Iris pigment epithelial cell (primary cell): ENCODE data around the gene ZNF554.
"Not testable (repeated sequence)": the region's sequence is repeated elsewhere in the genome, so short reads cannot be mapped to it uniquely, and the experiment has no call there.

Source experiments
- DNase-seq: peaks from one replicate; pipeline ENCODE4 v3.0.0-alpha.2; 2011; ENCODE audit warnings: low read depth

ZNF554 gene

GRCh38 chr19:2790557-2791271 is 29.0 kb upstream of the ZNF554 start:
- DNase-seq, result no peak

GRCh38 chr19:2791440-2791839 is 28.2 kb upstream of the ZNF554 start:
- no peak for DNase-seq

DNA sequence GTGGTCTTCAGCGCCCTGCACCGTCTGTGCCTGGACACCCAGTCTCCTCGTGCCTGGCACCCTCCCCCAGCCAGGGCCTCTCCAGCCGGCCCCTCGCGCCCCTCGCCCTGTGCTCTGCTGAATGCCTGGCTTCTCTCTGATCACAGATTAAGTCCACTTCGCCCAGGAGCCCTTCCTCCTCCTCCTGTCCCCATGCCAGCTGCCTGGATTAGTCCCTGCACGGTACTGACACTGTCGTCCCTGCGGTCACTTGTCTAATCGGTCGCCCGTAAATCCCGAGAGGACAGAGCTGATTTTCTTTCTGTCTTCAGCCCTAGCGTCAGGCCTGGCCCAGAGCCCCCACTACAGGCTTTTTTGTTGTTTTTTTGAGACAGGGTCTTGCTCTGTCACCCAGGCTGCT is 27.8 kb upstream of the ZNF554 start:
- DNase-seq, result no peak

DNA sequence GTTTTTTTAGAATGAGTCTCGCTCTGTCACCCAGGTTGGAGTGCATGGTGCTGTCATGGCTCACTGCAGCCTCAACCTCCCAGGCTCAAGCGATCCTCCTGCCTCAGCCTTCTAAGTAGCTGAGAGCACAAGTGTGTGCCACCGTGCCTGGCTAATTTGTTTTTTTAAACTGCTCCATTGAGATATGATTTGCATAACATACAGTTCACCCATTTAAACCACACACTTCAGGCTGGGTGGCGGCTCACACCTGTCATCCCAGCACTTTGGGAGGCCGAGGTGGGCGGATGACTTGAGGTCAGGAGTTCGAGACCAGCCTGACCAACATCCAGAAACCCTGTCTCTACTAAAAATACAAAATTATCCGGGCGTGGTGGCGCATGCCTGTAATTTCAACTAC is 27.0 kb upstream of the ZNF554 start:
- not testable (repeated sequence) for DNase-seq

DNA sequence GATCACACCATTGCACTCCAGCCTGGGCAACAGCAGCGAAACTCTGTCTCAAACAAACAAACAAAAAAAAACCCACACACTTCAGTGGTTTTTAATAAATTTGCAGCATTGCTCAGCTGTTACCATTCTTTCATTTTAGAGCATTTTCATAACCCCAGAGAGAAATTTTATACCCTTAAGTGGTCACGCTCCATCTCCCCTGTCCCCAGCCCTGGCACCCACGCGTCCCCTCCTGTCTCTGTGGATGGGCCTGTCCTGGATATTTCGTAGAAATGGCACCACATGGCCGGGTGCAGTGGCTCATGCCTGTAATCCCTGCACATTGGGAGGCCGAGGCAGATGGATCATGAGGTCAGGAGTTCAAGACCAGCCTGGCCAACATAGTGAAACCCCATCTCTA is 26.5 kb upstream of the ZNF554 start:
- no peak for DNase-seq

DNA sequence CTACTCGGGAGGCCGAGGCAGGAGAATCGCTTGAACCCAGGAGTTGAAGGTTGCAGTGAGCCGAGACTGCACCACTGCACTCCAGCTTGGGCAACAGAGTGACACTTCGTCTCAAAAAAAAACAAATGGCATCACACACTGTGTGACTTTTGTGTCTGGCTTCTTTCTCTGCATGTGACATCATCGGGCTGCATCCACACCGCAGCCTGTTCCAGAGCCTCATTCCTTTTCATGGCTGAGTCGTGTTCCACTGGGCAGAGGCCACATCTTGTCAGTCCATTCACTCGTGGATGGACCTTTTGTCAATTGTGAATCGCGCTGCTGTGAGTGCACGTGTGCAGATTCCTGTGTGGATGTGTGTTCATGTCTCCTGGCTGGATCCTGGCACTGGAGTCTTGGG is 26.1 kb upstream of the ZNF554 start:
- DNase-seq, result no peak

DNA sequence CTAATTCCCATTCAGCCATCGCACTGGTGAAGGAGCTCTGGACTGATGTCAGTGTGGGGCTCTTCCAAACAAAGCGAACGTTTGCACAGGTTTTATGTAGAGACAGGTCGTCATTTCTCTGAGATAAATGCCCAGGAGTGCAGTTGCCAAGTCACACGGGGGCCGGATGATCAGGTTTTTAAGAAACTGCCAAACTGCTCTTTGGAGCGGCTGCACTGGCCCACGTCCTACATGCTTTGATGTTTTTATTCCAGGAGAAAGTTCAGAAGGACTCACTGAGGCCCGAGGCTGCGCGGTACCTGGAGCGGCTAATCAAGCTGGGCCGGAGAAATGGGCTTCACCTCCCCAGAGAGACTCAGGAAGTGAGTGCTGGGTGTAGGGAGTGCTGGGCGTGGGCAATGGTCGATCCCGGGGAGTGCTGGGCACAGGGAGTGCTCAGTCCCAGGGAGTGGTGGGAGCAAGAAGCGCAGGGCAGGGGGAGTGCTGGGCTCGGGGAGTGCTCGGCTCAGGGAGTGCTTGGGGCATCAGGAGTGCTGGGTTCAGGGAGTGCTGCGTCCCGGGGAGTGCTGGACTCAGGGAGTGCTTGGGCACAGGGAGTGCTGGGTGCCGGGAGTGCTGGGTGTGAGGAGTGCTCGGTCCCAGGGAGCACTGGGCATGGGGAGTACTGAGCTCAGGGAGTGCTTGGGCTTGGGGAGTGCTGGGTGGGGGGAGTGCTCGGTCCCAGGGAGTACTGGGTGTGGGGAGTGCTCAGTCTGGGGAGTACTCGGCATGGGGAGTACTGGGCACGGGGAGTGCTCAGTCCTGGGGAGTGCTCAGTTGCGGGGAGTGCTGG is 23.6 kb upstream of the ZNF554 start:
- DNase-seq, result no peak

- no peak for DNase-seq
Observed at GRCh38 chr19:2796659-2797266, 22.9 kb upstream of the ZNF554 start.

- DNase-seq, result no peak
Observed at GRCh38 chr19:2797280-2797679, 22.4 kb upstream of the ZNF554 start.

GRCh38 chr19:2798158-2798685 is 21.4 kb upstream of the ZNF554 start:
- DNase-seq, result no peak

DNA sequence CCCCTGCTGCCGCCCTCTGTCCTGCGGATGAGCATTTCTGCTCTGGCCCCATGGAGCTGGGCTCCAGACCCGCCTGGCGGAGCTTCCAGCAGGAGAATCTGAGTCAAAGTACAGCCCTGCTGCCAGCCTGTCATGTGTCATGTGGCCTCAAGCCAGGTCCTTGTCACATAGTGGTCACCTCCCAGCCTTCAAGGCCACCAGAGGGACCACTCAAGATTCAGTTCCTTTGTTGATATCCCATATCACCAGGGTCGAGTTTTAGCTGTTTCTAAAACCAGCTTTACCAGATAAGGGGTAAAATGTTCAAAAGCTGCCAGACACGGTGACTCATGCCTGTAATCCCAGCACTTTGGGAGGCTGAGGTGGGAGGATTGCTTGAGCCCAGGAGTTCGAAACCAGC is 20.9 kb upstream of the ZNF554 start:
- peak; percentile 9 for DNase-seq

DNA sequence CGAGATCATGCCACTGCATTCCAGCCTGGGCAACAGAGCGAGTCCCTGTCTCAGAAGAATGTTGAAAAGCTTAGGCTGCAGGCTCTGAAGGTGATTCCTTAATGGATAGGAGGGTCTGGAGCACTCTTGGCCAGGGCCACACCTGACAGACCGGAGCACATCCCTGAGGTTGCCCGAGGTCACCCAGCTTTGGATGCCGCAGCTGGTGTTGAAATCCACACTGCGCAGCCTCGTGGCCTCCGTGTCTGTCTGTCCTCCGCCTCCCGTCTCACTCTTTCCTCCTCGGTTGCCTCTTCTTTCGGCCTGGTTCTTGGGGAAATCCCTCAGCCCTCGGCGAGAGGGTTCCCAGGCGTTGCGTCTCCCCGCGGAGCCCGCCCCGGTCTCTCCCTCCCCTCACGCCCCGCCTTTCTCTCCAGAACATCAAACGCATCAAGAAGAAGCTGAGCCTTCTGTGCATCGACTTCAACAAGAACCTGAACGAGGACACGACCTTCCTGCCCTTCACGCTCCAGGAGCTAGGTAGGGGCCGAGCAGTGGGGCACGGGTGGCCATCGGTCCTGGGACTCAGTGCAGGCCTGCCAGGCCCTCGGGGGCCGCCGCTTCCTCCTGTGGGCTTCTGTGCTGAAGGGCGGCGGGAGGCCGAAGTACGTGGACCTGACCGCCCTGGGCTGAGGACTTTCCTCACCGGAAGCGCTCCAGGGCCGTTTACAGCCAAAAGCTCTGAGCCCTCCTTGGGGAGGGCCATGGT is 20.2 kb upstream of the ZNF554 start:
- no peak for DNase-seq

DNA sequence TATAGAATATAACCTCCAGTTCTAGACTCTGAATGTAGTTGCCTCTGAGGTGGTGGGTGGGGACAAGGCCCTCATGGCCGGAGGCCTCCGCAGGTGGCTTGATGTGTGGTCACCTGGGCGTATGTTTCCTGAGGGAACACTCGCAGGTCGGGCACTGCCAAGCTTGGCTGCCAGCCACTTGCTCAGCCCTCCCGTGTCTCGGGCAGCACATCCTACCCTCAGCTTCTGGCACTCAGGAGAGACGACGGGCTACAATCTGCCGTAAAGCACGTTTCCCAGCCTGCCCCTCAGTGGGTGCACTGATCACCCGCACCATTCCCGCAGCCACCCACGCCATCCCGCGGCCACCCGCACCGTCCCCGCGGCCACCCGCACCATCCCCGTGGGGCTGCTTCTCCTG is 19.2 kb upstream of the ZNF554 start:
- no peak for DNase-seq

DNA sequence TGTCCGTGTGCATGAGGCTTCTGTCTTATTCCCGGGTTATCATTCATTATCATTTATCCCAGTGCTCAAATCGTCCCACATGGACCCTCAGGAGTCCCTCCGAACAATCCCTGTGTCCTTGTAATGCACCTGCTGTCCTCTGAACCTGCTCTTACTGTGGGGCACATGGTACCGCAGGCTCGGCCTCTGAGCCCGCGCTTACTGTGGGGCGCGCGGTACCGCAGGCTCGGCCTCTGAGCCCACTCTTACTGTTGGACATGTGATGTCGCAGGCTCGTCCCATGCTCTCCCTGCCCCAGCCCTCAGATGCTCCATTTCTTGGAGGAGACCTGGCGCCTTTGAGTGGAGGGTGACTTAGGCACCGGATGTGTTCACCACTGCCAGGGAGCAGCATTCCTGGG is 16.8 kb upstream of the ZNF554 start:
- DNase-seq, result no peak

GRCh38 chr19:2803486-2804155 is 16.0 kb upstream of the ZNF554 start:
- no peak for DNase-seq

DNA sequence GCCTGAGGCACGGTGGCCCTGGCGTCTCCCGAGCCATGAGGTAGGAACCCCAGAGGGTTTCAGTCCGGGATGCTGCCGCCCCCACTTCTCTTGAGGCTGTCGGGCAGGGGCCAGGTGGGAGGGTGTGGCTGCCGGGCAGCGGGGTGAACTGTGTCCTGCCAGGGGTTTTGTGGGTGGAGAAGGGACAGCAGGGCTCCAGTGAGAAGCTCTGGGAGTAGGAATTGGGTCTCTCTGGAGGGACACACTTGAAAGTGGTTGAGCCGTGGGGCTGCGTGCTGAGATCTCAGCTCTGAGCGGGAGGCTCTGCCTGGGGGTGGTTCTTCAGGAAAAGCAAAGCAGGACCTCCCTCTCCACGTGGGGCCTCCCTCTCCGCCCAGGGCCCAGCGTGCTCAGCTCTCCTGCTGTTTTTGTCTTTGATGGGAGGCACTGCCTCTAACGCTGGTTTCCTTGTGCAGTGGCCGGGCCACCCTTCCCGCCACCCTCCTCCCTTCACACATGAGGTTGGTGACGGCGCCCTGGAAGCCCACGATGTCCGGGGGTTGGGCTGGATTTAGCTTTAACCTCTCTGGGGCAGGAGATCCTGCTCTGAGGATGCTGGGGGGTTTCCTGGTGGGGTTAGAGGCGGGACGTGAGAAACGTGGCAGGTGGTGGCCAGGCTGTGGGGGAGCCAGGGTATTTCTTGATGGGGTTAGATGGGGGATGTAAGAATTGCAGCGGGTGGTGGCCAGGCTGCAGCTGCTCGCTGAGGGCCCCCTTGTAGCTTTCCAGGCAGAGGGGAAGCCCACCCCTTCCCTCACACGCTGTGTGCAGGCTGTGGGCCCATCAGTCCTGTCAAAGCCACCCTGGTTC is 15.3 kb upstream of the ZNF554 start:
- no peak for DNase-seq

GRCh38 chr19:2805261-2805900 is 14.3 kb upstream of the ZNF554 start:
- no peak for DNase-seq

DNA sequence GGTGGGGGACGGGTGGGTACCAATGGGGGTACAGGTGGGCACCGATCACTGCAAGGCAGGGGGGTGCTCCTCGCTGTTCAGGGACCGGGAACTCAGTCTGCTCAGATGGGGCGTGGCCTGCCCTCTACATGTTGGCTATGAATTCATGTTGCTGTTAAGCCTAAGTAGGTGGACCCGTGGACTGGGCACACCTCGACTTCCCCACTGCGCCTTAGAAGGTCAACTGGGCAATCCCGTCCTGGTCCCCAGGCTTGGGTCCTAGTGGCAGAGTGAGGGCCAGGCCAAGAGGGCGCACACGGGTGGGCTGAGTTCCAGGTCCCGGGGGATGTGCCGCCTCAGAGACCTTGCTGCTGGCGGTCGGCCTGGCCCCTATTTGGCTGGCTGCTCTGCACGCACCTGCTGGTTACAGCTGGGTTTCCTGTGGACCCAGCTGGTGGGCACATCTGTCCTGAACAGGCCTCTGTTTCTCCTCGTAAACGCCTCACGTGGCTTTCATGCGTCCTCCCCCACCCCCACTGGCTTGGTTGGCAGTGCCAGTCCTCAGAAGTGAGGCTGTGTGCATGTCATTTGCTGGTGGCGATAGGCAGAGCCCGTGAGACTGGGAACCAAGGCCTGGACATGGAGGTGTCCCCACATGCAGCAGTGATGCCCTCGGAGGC is 13.5 kb upstream of the ZNF554 start:
- DNase-seq, result no peak

DNA sequence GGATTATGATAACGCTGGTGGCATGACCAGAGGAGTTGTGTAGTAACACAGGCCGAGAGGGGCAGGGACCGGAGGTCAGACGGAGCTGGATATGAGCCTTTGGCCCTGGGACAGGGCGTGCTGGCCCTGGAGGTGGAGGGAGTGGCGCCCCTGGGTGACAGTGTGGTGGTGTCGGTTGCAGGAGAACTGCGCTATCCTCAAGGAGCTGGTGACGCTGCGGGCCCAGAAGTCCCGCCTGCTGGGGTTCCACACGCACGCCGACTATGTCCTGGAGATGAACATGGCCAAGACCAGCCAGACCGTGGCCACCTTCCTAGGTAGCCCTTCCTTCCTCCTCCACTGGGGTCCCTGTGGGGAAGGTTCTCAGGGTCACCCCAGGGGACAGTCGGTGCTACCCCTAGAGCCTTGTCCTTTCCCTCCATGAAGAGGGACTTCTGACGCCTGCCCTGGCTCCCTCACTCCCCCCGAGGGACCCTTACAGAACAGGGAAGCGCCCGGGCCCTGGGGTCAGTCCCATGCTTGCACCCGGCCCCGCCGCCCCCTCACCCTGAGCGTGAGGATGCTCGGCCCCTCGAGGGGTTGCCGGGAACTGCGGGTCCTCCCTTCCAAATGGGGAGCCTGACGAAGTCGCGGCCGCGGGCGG is 12.8 kb upstream of the ZNF554 start:
- no peak for DNase-seq
